SJCRH30 (cell line): ENCODE results near the gene CORO2A. TPM values are rescaled to one million over a fixed set of nuclear protein-coding genes. Genes with fewer than 3 reads are reported as not detected.
A peak's percentile ranks its signal among the peaks of the same experiment; 100 is the strongest.
"Not testable (repeated sequence)": the region's sequence is repeated elsewhere in the genome, so short reads cannot be mapped to it uniquely, and the experiment has no call there.

Experiments used
- DNase-seq, 2 experiments: peaks; one replicate each; pipeline ENCODE4 v3.0.0-alpha.2; 2015 to 2020
- H3K27ac ChIP-seq: fragments of 250-450 bp; sonication (Bioruptor Pico); 2 replicates; pipeline ENCODE4 v1.5.1; 2020; ENCODE audit warnings: mild to moderate bottlenecking, moderate library complexity
- H3K27me3 ChIP-seq: fragments of 250-450 bp; sonication (Bioruptor Pico); 2 replicates; pipeline ENCODE4 v1.5.1; 2020; ENCODE audit warnings: mild to moderate bottlenecking, moderate library complexity
- H3K36me3 ChIP-seq: fragments of 250-450 bp; sonication (Bioruptor Pico); 2 replicates; pipeline ENCODE4 v1.5.1; 2020; ENCODE audit warnings: mild to moderate bottlenecking, moderate library complexity
- H3K4me1 ChIP-seq: fragments of 250-450 bp; sonication (Bioruptor Pico); 2 replicates; pipeline ENCODE4 v1.5.1; 2020; ENCODE audit warnings: mild to moderate bottlenecking, moderate library complexity
- H3K4me3 ChIP-seq: fragments of 250-450 bp; sonication (Bioruptor Pico); 2 replicates; pipeline ENCODE4 v1.5.1; 2020; ENCODE audit warnings: mild to moderate bottlenecking, moderate library complexity
- H3K9me3 ChIP-seq: fragments of 250-450 bp; sonication (Bioruptor Pico); replicated peaks from 2 replicates; pipeline ENCODE4 v1.5.1; 2020; ENCODE audit warnings: mild to moderate bottlenecking, moderate library complexity
- total RNA-seq: library from RNA; depleted of rRNA; stranded (reverse); fragments of >200 nt; shearing (Covaris generic); gene quantifications from 2 replicates; pipeline ENCODE4 v1.2.3, GENCODE V29; 2014

Gene CORO2A
- total RNA-seq, 1 experiment from 2014 or later = 0.55 TPM

- Histone ChIP-seq H3K27ac (no peak overlapping the region), H3K4me3 (no peak overlapping the region), H3K4me1 (no peaks in the 10 kb centered on the region), H3K9me3 (no peaks in the 10 kb centered on the region), H3K36me3 (no peaks in the 10 kb centered on the region), H3K27me3 (0 out of 2 replicates have a peak, but pooled peaks cover 9% of the 10 kb centered on the region)
- DNase-seq = no peak
Measured at GRCh38 chr9:98178874-98179850, 13.3 kb downstream of the CORO2A start.

DNA sequence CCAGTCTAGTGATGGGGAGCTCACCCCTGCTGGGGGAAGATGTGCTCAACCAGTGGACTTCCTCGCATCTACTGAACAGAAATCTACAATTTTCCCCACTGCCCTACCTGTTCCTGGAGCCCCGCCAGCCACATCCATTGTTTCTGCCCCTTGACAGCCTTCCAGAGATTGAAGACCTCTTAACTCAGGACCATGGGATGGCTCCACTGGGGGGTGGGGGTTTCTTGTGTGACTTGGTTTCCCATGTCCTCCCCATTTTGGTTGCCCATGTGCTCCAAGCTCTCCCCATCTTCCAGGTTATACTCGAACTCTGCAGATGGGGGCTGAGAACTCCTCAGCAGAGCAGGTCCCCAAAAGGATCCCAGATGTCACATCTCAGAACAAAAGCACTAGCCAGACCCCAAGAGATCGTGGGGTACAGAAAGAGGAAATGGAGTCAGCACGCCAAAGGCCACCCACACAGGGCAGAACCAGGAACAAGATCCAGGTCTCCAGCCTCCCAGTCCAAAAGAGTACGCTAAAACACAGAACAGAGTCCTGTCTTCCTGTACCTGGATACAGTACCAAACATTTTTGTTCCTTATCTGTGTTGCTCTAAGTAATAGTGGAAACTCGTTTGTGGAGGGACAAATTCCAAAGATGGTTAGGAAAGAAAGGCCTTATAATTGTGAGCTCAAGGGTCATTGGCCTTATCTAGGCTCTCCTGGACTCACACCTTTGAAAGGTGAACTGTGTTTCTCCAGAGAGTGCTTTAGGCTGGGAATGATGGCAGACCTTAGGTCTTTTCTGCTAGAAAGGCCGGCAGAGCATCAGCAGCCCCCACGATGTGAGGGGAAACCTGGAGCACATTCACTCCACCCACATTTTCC is 15.8 kb downstream of the CORO2A start:
- H3K4me3 ChIP-seq = no peak overlapping the region
- DNase-seq = no peak
- no peaks in the 10 kb centered on the region for H3K9me3 ChIP-seq
- no peak overlapping the region for H3K27ac ChIP-seq
- H3K27me3 ChIP-seq = 0 out of 2 replicates have a peak, but pooled peaks cover 9% of the 10 kb centered on the region
- H3K36me3 ChIP-seq = no peaks in the 10 kb centered on the region
- H3K4me1 ChIP-seq = peaks cover 14% of the 10 kb centered on the region

- Histone ChIP-seq H3K4me1 (peaks cover 17% of the 10 kb centered on the region), H3K9me3 (no peaks in the 10 kb centered on the region), H3K36me3 (no peaks in the 10 kb centered on the region), H3K27me3 (0 out of 2 replicates have a peak, but pooled peaks cover 9% of the 10 kb centered on the region), H3K4me3 (no peak overlapping the region), H3K27ac (no peak overlapping the region)
- DNase-seq = no peak
Measured at GRCh38 chr9:98175762-98176161, 16.7 kb downstream of the CORO2A start.

GRCh38 chr9:98175028-98175569 is 17.3 kb downstream of the CORO2A start:
- 0 out of 2 replicates have a peak, but pooled peaks cover 9% of the 10 kb centered on the region for H3K27me3 ChIP-seq
- no peaks in the 10 kb centered on the region for H3K36me3 ChIP-seq
- no peak for DNase-seq
- H3K4me1 ChIP-seq = peaks cover 17% of the 10 kb centered on the region
- no peak overlapping the region for H3K4me3 ChIP-seq
- no peak overlapping the region for H3K27ac ChIP-seq
- H3K9me3 ChIP-seq = no peaks in the 10 kb centered on the region

- H3K4me1 ChIP-seq = peaks cover 21% of the 10 kb centered on the region
- not testable (repeated sequence) for H3K9me3 ChIP-seq, H3K27me3 ChIP-seq, H3K4me3 ChIP-seq, H3K27ac ChIP-seq, DNase-seq, H3K36me3 ChIP-seq
Measured at GRCh38 chr9:98174502-98174918, 17.9 kb downstream of the CORO2A start.

DNA sequence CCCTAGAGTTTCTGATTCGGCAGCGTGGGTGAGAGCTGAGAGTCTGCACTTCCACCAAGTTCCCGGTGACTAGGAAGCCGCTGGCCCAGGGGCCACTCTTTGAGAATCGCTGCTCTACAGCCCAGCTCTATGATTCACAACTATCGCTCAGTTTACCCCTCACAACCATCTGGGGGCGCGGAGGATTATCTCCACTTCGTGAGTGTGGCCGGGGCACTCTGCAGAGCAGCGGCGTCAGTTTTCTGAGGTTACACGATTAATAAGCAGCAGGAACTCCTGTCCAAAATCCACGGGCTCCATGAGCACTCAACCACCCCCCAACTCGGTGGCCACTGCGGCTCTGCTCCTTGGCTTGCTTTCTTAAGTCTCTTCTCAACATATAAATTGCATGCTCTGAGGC is 19.3 kb downstream of the CORO2A start:
- peaks cover 29% of the 10 kb centered on the region for H3K4me1 ChIP-seq
- no peaks in the 10 kb centered on the region for H3K36me3 ChIP-seq
- 0 out of 2 replicates have a peak, but pooled peaks cover 9% of the 10 kb centered on the region for H3K27me3 ChIP-seq
- no peak overlapping the region for H3K4me3 ChIP-seq
- no peak overlapping the region for H3K27ac ChIP-seq
- DNase-seq = no peak
- H3K9me3 ChIP-seq = no peaks in the 10 kb centered on the region

GRCh38 chr9:98172604-98173003 is 19.8 kb downstream of the CORO2A start:
- no peaks in the 10 kb centered on the region for H3K9me3 ChIP-seq
- peak; percentile 90 to 94 for DNase-seq
- H3K4me1 ChIP-seq = peaks cover 29% of the 10 kb centered on the region
- 0 out of 2 replicates have a peak, but pooled peaks cover 10% of the 10 kb centered on the region for H3K27me3 ChIP-seq
- no peak overlapping the region for H3K4me3 ChIP-seq
- H3K27ac ChIP-seq = no peak overlapping the region
- no peaks in the 10 kb centered on the region for H3K36me3 ChIP-seq

- Histone ChIP-seq H3K36me3 (no peaks in the 10 kb centered on the region), H3K27me3 (0 out of 2 replicates have a peak, but pooled peaks cover 8% of the 10 kb centered on the region), H3K27ac (no peak overlapping the region), H3K4me1 (peaks cover 29% of the 10 kb centered on the region), H3K9me3 (no peaks in the 10 kb centered on the region), H3K4me3 (no peak overlapping the region)
- no peak for DNase-seq
Measured at GRCh38 chr9:98171176-98171925, 21.1 kb downstream of the CORO2A start.

DNA sequence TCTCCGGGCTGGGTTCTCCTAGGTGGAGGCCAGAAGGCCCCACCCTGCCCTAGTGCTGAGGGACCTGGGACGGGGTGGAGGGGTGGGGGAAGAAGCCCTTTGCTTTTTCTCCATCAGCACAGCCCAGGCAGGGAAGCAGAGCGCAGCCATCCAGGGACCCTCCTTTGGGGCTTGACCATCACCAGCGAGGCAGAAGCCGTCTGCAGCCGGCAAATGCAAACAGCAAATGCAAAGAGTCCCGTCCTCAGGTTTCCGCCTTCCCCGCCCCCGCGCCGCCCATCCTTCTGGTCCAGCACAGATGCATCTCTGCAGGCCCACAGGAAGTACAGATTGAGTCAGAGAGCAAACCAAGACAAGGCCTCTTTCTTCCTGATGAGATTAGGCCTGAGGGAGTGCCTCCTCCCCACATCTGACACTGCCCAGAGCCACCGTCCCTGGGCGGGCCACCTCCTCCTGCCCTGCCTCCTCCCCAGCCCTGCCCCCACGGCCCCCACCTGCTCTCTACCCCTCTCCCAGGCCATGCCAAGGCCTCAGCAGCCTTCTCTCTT is 23.4 kb downstream of the CORO2A start:
- Histone ChIP-seq H3K4me3 (no peak overlapping the region), H3K4me1 (peaks cover 29% of the 10 kb centered on the region), H3K27ac (no peak overlapping the region), H3K27me3 (0 out of 2 replicates have a peak, but pooled peaks cover 6% of the 10 kb centered on the region), H3K36me3 (no peaks in the 10 kb centered on the region), H3K9me3 (no peaks in the 10 kb centered on the region)
- DNase-seq = peak; percentile 82 to 90

- no peak overlapping the region for H3K4me3 ChIP-seq
- peaks cover 27% of the 10 kb centered on the region for H3K4me1 ChIP-seq
- H3K9me3 ChIP-seq = no peaks in the 10 kb centered on the region
- H3K27me3 ChIP-seq = 0 out of 2 replicates have a peak, but pooled peaks cover 6% of the 10 kb centered on the region
- H3K27ac ChIP-seq = no peak overlapping the region
- DNase-seq = no peak
- no peaks in the 10 kb centered on the region for H3K36me3 ChIP-seq
Measured at GRCh38 chr9:98168153-98168780, 24.2 kb downstream of the CORO2A start.

DNA sequence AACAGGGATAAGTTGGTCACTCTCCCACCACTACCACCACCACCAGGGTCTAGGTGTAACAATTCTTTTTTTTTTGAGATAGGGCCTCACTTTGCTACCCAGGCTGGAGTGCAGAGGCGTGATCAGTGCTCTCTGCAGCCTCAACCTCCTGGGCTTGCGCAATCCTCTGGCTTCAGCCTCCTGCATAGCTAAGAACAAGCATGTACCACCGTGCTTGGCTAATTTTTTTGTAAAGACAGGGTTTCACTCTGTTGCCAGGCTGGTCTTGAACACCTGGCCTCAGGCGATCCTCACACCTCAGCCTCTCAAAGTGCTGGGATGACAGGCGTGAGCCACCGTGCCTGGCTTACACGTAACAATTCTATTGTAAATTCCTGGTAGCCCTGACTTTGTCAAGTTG is 27.5 kb downstream of the CORO2A start:
- Histone ChIP-seq H3K27ac (no peak overlapping the region), H3K4me1 (peaks cover 11% of the 10 kb centered on the region)

GRCh38 chr9:98162613-98163012 is 29.8 kb downstream of the CORO2A start:
- Histone ChIP-seq H3K36me3 (no peaks in the 10 kb centered on the region), H3K9me3 (no peaks in the 10 kb centered on the region), H3K27ac (no peak overlapping the region), H3K4me3 (no peak overlapping the region), H3K27me3 (peaks cover 18% of the 10 kb centered on the region), H3K4me1 (no peaks in the 10 kb centered on the region)
- no peak for DNase-seq

More for the DNA sequence above, 27.5 kb downstream of the CORO2A start:
- Histone ChIP-seq H3K4me3 (no peak overlapping the region), H3K36me3 (no peaks in the 10 kb centered on the region), H3K27me3 (peaks cover 13% of the 10 kb centered on the region), H3K9me3 (no peaks in the 10 kb centered on the region)
- DNase-seq = no peak

GRCh38 chr9:98161851-98162250 is 30.6 kb downstream of the CORO2A start:
- Histone ChIP-seq H3K36me3 (no peaks in the 10 kb centered on the region), H3K27me3 (peaks cover 12% of the 10 kb centered on the region), H3K4me3 (no peak overlapping the region), H3K9me3 (no peaks in the 10 kb centered on the region), H3K4me1 (no peaks in the 10 kb centered on the region), H3K27ac (no peak overlapping the region)
- DNase-seq = no peak
